ENCODE measurements around the gene MFGE8. TPM values are rescaled to one million over a fixed set of nuclear protein-coding genes. Genes with fewer than 3 reads are reported as not detected.

The MFGE8 gene
- total RNA-seq, 1 experiment from 2014 or later = 32.0 TPM

DNA sequence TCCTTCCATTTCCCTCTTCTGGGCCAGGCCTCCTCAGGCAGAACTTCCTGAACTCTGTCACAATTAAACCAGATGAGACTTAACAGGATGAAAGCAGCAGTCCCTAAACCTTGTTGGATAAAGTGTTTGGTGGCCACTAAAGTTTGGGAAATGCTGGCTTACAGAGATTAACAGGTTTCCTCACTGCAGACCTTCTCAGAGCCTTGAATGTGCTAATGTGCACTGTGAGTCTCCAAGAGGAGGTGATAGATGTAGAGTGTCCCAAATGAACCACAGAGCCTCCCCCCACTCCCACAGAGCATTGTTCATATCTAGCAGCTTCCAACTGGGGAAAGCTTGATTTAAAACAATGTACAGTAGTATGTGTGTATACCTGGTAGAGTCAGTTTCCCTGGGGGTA, 60.7 kb downstream of the MFGE8 start:
- DNase-seq = no peak

GRCh38 chr15:88849376-88850072, 63.7 kb downstream of the MFGE8 start:
- ChIA-PET CTCF (no interaction called here), POLR2A (ENCODE audit: unreplicated experiment) (no interaction called here)
- Histone ChIP-seq H3K27me3 (ENCODE audit: low read length) (peaks cover 8% of the 10 kb centered on the region), H4K20me1 (ENCODE audit: low read length) (no peaks in the 10 kb centered on the region), H3K4me1 (ENCODE audit: insufficient read depth, low read length) (no peaks in the 10 kb centered on the region), H3F3A (ENCODE audit: low read length, unreplicated experiment) (no peaks in the 10 kb centered on the region), H2AFZ (ENCODE audit: low read length) (no peak overlapping the region), H3K9me3 (ENCODE audit: low read length) (no peaks in the 10 kb centered on the region), H3K27ac (ENCODE audit: low read length) (no peak overlapping the region), H3K36me3 (ENCODE audit: low read depth, low read length) (no peaks in the 10 kb centered on the region), H3K4me3 (ENCODE audit: low read length) (no peak overlapping the region), H3K79me2 (ENCODE audit: low read length) (no peaks in the 10 kb centered on the region), H3K4me2 (ENCODE audit: low read length) (no peak overlapping the region), H3K9ac (ENCODE audit: low read length) (no peak overlapping the region), H3K9me2 (replicated peaks; ENCODE audit: low read length) (no peaks in the 10 kb centered on the region)
- intact Hi-C loops (cut with micrococcal nuclease) = no loop called here
- no peak for DNase-seq
- no TSS peak for BruUV-seq (replicated peaks)
- ATAC-seq = no peak
- TF ChIP-seq EZH2 (IDR thresholded peaks at IDR 0.05; ENCODE audit: low read length, unreplicated experiment) (no peak), EZH2phosphoT487 (IDR thresholded peaks at IDR 0.05; ENCODE audit: borderline replicate concordance, low read length) (no peak)
- TF ChIP-seq, protein P1, sequence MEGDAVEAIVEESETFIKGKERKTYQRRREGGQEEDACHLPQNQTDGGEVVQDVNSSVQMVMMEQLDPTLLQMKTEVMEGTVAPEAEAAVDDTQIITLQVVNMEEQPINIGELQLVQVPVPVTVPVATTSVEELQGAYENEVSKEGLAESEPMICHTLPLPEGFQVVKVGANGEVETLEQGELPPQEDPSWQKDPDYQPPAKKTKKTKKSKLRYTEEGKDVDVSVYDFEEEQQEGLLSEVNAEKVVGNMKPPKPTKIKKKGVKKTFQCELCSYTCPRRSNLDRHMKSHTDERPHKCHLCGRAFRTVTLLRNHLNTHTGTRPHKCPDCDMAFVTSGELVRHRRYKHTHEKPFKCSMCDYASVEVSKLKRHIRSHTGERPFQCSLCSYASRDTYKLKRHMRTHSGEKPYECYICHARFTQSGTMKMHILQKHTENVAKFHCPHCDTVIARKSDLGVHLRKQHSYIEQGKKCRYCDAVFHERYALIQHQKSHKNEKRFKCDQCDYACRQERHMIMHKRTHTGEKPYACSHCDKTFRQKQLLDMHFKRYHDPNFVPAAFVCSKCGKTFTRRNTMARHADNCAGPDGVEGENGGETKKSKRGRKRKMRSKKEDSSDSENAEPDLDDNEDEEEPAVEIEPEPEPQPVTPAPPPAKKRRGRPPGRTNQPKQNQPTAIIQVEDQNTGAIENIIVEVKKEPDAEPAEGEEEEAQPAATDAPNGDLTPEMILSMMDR (conservative IDR thresholded peaks at IDR 0.05; ENCODE audit: low read depth, low read length) = no peak

More for the DNA sequence above, 60.7 kb downstream of the MFGE8 start:
- Histone ChIP-seq H3K36me3 (ENCODE audit: low read depth, low read length) (no peaks in the 10 kb centered on the region), H3K9me2 (replicated peaks; ENCODE audit: low read length) (no peaks in the 10 kb centered on the region), H3K27me3 (ENCODE audit: low read length) (peaks cover 22% of the 10 kb centered on the region), H3K79me2 (ENCODE audit: low read length) (no peaks in the 10 kb centered on the region), H3F3A (ENCODE audit: low read length, unreplicated experiment) (no peaks in the 10 kb centered on the region), H3K4me2 (ENCODE audit: low read length) (no peak overlapping the region), H3K27ac (ENCODE audit: low read length) (no peak overlapping the region), H3K9ac (ENCODE audit: low read length) (no peak overlapping the region), H2AFZ (ENCODE audit: low read length) (no peak overlapping the region), H3K9me3 (ENCODE audit: low read length) (no peaks in the 10 kb centered on the region), H3K4me3 (ENCODE audit: low read length) (no peak overlapping the region), H4K20me1 (ENCODE audit: low read length) (no peaks in the 10 kb centered on the region), H3K4me1 (ENCODE audit: insufficient read depth, low read length) (no peaks in the 10 kb centered on the region)
- POLR2A ChIA-PET (ENCODE audit: unreplicated experiment) = no interaction called here
- TF ChIP-seq, protein P1 (conservative IDR thresholded peaks at IDR 0.05; ENCODE audit: low read depth, low read length) = no peak
- no peak for TF ChIP-seq EZH2 (IDR thresholded peaks at IDR 0.05; ENCODE audit: low read length, unreplicated experiment)
- TF ChIP-seq EZH2phosphoT487 (IDR thresholded peaks at IDR 0.05; ENCODE audit: borderline replicate concordance, low read length) = no peak
- intact Hi-C loops (cut with micrococcal nuclease) = no loop called here
- no peak for ATAC-seq
- CTCF ChIA-PET = no interaction called here
- no TSS peak for BruUV-seq (replicated peaks)

Other genes starting within 250 kb of the MFGE8 start
- gene ACAN, start 109.9 kb downstream of the MFGE8 start, total RNA-seq (2014; rRNA removed) = not detected in 2 replicates
- 1.0 and 1.1 TPM in 2 replicates for gene HAPLN3, start 17.8 kb downstream of the MFGE8 start, total RNA-seq (2014; rRNA removed)
- gene ABHD2, start 175.1 kb upstream of the MFGE8 start, total RNA-seq (2014; rRNA removed) = 31.4 and 34.0 TPM in 2 replicates

Measured in PC-3 (cell line).